Breast epithelium (tissue), 3 donors: Measurements from ENCODE around the gene LYPD5.

Experiments
- POLR2A ChIP-seq: fragments of 450-650 bp; IDR thresholded peaks from one replicate; pipeline ENCODE4 v1.6.1; 2016; ENCODE audit warnings: antibody characterized with exemption, mild to moderate bottlenecking, moderate library complexity
- TF ChIP-seq, protein P1 (sequence below), 3 donors: fragments of 450-650 bp; IDR thresholded peaks; one replicate each; pipeline ENCODE4 v1.5.1; 2016 to 2017; ENCODE audit warnings: antibody characterized with exemption in 3 of 3, mild to moderate bottlenecking in 3 of 3, moderate library complexity in 3 of 3

GRCh38 chr19:43754503-43755255 lies 47.6 kb downstream of the LYPD5 start, which contains the start of gene SMG9:
- TF ChIP-seq, protein P1, sequence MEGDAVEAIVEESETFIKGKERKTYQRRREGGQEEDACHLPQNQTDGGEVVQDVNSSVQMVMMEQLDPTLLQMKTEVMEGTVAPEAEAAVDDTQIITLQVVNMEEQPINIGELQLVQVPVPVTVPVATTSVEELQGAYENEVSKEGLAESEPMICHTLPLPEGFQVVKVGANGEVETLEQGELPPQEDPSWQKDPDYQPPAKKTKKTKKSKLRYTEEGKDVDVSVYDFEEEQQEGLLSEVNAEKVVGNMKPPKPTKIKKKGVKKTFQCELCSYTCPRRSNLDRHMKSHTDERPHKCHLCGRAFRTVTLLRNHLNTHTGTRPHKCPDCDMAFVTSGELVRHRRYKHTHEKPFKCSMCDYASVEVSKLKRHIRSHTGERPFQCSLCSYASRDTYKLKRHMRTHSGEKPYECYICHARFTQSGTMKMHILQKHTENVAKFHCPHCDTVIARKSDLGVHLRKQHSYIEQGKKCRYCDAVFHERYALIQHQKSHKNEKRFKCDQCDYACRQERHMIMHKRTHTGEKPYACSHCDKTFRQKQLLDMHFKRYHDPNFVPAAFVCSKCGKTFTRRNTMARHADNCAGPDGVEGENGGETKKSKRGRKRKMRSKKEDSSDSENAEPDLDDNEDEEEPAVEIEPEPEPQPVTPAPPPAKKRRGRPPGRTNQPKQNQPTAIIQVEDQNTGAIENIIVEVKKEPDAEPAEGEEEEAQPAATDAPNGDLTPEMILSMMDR (IDR thresholded peaks at IDR 0.05): peak in 1 of 3 donors; percentile 20
- TF ChIP-seq POLR2A: peak; percentile 66
